LNCAP (cell line): ENCODE measurements around the gene NOS1AP.

ENCODE experiments used
- CTCF ChIP-seq: fragments of 450-650 bp; IDR thresholded peaks from 2 replicates; pipeline ENCODE4 v1.5.1; 2017; ENCODE audit warnings: mild to moderate bottlenecking

Gene NOS1AP

DNA sequence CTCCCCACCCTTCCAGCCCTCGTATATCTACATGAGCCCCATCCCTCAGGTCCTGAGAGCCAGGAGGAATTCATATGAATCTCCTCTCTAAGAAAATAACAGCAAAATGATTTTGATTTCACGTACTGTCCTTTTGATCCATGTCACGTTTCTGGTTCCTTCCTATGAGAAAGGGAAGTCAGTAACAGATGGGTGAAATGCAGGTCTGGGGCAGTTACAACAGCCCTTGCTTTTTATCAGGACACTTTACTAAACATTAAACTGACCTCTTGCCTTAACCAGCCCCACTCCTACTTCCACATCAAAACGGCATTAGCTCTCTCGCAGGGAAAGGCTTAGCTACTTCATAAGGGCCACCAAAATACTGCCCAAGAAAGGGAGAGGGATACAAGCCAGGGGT, 248.1 kb downstream of the NOS1AP start:
- no peak for TF ChIP-seq CTCF

GRCh38 chr1:162319493-162320175, 250.1 kb downstream of the NOS1AP start:
- no peak for TF ChIP-seq CTCF

DNA sequence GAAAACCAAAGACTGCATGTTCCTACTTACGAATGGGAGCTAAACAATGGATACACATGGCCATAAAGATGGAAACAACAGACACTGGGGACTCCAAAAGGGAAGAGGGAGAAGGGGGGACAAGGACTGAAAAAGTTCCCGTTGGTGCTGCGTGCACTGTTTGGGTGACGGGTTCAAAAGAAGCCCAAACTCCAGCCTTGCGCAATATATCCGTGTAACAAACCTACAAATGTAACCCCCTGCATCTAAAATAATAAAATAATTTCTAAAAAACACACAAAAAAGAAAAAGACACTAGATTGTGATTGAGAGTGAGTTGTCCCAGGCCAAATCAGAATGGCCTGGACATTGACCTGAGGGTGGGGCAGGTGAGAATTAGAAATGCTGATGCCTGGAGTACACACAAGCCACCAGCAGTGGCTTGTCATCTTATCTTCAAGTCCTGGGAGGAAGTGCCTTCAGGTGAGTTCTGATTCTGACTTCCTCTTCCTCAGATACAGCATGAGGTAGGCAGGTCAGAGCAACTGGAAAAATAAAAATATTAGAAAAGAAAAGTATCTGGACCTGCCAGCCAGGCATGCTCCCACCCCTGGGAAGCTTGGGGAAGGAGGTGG, 252.4 kb downstream of the NOS1AP start:
- no peak for TF ChIP-seq CTCF

DNA sequence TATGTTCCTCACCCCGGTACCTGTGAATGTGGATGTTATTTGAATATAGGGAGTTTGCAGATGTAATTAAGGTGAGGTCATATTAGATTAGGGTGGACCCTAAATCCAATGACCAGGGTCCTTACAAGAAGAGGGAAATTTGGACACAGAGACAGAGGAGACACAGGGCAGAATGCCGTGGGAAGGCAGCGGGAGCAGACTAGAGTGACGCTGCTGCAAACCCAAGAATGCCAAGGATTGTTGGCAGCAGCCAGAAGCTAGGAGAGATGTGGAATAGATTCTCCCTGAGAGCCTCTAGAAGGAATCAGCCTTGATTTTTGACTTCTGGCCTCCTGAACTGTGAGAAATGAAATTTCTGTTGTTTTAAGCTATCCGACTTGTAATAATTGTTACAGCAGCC, 253.5 kb downstream of the NOS1AP start:
- TF ChIP-seq CTCF: no peak

- no peak for TF ChIP-seq CTCF
Observed at GRCh38 chr1:162324396-162324795, 254.9 kb downstream of the NOS1AP start.

- TF ChIP-seq CTCF: no peak
Observed at GRCh38 chr1:162326559-162326958, 257.1 kb downstream of the NOS1AP start.

- TF ChIP-seq CTCF: no peak
Observed at GRCh38 chr1:162327144-162327787, 257.8 kb downstream of the NOS1AP start.
